HEK293 (cell line): ENCODE results near the gene POLR2H.
A peak's percentile ranks its signal among the peaks of the same experiment; 100 is the strongest.

ENCODE experiments used
- CTCF ChIA-PET: fragments of 350-600 bp; formaldehyde crosslinking; extraction: SDS; loops from one replicate; lab custom pipeline; 2021; ENCODE audit warnings: antibody characterized with exemption; lab: Yijun Ruan, JAX
- POLR2A ChIA-PET: fragments of 300-600 bp; formaldehyde crosslinking; extraction: SDS; loops from one replicate; lab custom pipeline; 2020; ENCODE audit warnings: antibody characterized with exemption, inconsistent platforms; lab: Yijun Ruan, JAX
- H3K27ac ChIP-seq: fragments of 200-500 bp; sonication (Bioruptor generic); 2 replicates; pipeline ENCODE4 v1.5.1; 2014; ENCODE audit warnings: low read depth, low read length, control low read depth, inconsistent platforms; ENCODE audit errors: extremely low read depth
- H3K36me3 ChIP-seq, 2 experiments: fragments of 200-500 bp in 1 of 2; sonication (Bioruptor generic) in 1 of 2; 1 replicate in 1 of 2; 2 replicates in 1 of 2; pipeline ENCODE4 v1.5.1; 2014 to 2017; ENCODE audit warnings: inconsistent platforms in 2 of 2, low read length in 2 of 2; ENCODE audit not compliant: control insufficient read depth in 2 of 2, insufficient read depth in 1 of 2
- H3K4me1 ChIP-seq: fragments of 200-500 bp; sonication (Bioruptor generic); 2 replicates; pipeline ENCODE4 v1.5.1; 2014; ENCODE audit warnings: mild to moderate bottlenecking, low read length, inconsistent platforms; ENCODE audit not compliant: control insufficient read depth, insufficient read depth
- H3K4me3 ChIP-seq: 2 replicates; pipeline ENCODE4 v1.5.1; 2011; ENCODE audit warnings: low read depth, mild to moderate bottlenecking, control low read depth, low read length, moderate library complexity
- H3K9me3 ChIP-seq: fragments of 200-500 bp; sonication (Bioruptor generic); 2 replicates; pipeline ENCODE4 v1.5.1; 2014; ENCODE audit warnings: low read depth, low read length, inconsistent platforms; ENCODE audit not compliant: control insufficient read depth, insufficient read depth
- BCL11B ChIP-seq: fragments of 450-650 bp; formaldehyde crosslinking; IDR thresholded peaks from 2 replicates; pipeline ENCODE4 v1.5.1; 2016; ENCODE audit warnings: low read depth, missing biosample characterization, missing genetic modification characterization
- FEZF1 ChIP-seq: fragments of 450-650 bp; formaldehyde crosslinking; IDR thresholded peaks from 2 replicates; pipeline ENCODE4 v1.5.1; 2016; ENCODE audit warnings: missing biosample characterization, missing genetic modification characterization
- GFI1B ChIP-seq: fragments of 450-650 bp; formaldehyde crosslinking; IDR thresholded peaks from 2 replicates; pipeline ENCODE4 v1.5.1; 2016; ENCODE audit warnings: missing biosample characterization, missing genetic modification characterization
- KLF9 ChIP-seq: fragments of 450-650 bp; formaldehyde crosslinking; IDR thresholded peaks from 2 replicates; pipeline ENCODE4 v1.5.1; 2016; ENCODE audit warnings: missing biosample characterization, missing genetic modification characterization, low read depth
- PRDM4 ChIP-seq: fragments of 450-650 bp; formaldehyde crosslinking; IDR thresholded peaks from 2 replicates; pipeline ENCODE4 v1.5.1; 2017; ENCODE audit warnings: missing biosample characterization, missing genetic modification characterization
- REST ChIP-seq: fragments of 450-650 bp; formaldehyde crosslinking; IDR thresholded peaks from 2 replicates; pipeline ENCODE4 v1.5.1; 2016; ENCODE audit warnings: missing biosample characterization, missing genetic modification characterization
- ZBTB17 ChIP-seq: fragments of 450-650 bp; formaldehyde crosslinking; IDR thresholded peaks from 2 replicates; pipeline ENCODE4 v1.5.1; 2016; ENCODE audit warnings: missing biosample characterization, missing genetic modification characterization
- ZBTB48 ChIP-seq: fragments of 450-650 bp; formaldehyde crosslinking; IDR thresholded peaks from 2 replicates; pipeline ENCODE4 v1.5.1; 2016; ENCODE audit warnings: missing biosample characterization, missing genetic modification characterization
- ZBTB7A ChIP-seq: fragments of 450-650 bp; formaldehyde crosslinking; IDR thresholded peaks from 2 replicates; pipeline ENCODE4 v1.5.1; 2016; ENCODE audit warnings: low read depth, missing biosample characterization, missing genetic modification characterization
- ZBTB8A ChIP-seq: fragments of 450-650 bp; formaldehyde crosslinking; IDR thresholded peaks from 2 replicates; pipeline ENCODE4 v1.5.1; 2016; ENCODE audit warnings: missing biosample characterization, missing genetic modification characterization
- ZFHX2 ChIP-seq: fragments of 450-650 bp; formaldehyde crosslinking; conservative IDR thresholded peaks from 2 replicates; pipeline ENCODE4 v1.5.1; 2016; ENCODE audit warnings: missing biosample characterization, missing genetic modification characterization
- ZFP3 ChIP-seq: fragments of 450-650 bp; formaldehyde crosslinking; IDR thresholded peaks from 2 replicates; pipeline ENCODE4 v1.5.1; 2016; ENCODE audit warnings: low read depth, missing biosample characterization, missing genetic modification characterization
- ZNF138 ChIP-seq: fragments of 450-650 bp; formaldehyde crosslinking; IDR thresholded peaks from 2 replicates; pipeline ENCODE4 v1.5.1; 2016; ENCODE audit warnings: missing biosample characterization, missing genetic modification characterization, borderline replicate concordance
- ZNF148 ChIP-seq: fragments of 450-650 bp; formaldehyde crosslinking; IDR thresholded peaks from 2 replicates; pipeline ENCODE4 v1.5.0; 2017; ENCODE audit warnings: missing biosample characterization, missing genetic modification characterization, borderline replicate concordance
- ZNF157 ChIP-seq: fragments of 450-650 bp; formaldehyde crosslinking; IDR thresholded peaks from 2 replicates; pipeline ENCODE4 v1.5.1; 2016; ENCODE audit warnings: missing biosample characterization, missing genetic modification characterization
- ZNF211 ChIP-seq: fragments of 450-650 bp; formaldehyde crosslinking; IDR thresholded peaks from 2 replicates; pipeline ENCODE4 v1.5.1; 2016; ENCODE audit warnings: low read depth, missing biosample characterization, missing genetic modification characterization
- ZNF24 ChIP-seq: fragments of 450-650 bp; formaldehyde crosslinking; IDR thresholded peaks from 2 replicates; pipeline ENCODE4 v1.5.1; 2016; ENCODE audit warnings: missing biosample characterization, missing genetic modification characterization
- ZNF292 ChIP-seq: fragments of 450-650 bp; formaldehyde crosslinking; IDR thresholded peaks from 2 replicates; pipeline ENCODE4 v1.5.1; 2016; ENCODE audit warnings: low read depth, missing biosample characterization, missing genetic modification characterization, borderline replicate concordance
- ZNF335 ChIP-seq: fragments of 450-650 bp; formaldehyde crosslinking; conservative IDR thresholded peaks from 2 replicates; pipeline ENCODE4 v1.5.1; 2016; ENCODE audit warnings: missing biosample characterization, missing genetic modification characterization
- ZNF514 ChIP-seq: fragments of 450-650 bp; formaldehyde crosslinking; IDR thresholded peaks from 2 replicates; pipeline ENCODE4 v1.5.1; 2016; ENCODE audit warnings: missing biosample characterization, missing genetic modification characterization
- ZNF624 ChIP-seq: fragments of 450-650 bp; formaldehyde crosslinking; IDR thresholded peaks from 2 replicates; pipeline ENCODE4 v1.5.1; 2017; ENCODE audit warnings: missing biosample characterization, missing genetic modification characterization
- ZNF639 ChIP-seq: fragments of 450-650 bp; formaldehyde crosslinking; IDR thresholded peaks from 2 replicates; pipeline ENCODE4 v1.5.1; 2016; ENCODE audit warnings: missing biosample characterization, missing genetic modification characterization
- ZNF654 ChIP-seq: fragments of 450-650 bp; formaldehyde crosslinking; IDR thresholded peaks from 2 replicates; pipeline ENCODE4 v1.5.1; 2016; ENCODE audit warnings: low read depth, missing biosample characterization, missing genetic modification characterization
- ZNF658 ChIP-seq: fragments of 450-650 bp; formaldehyde crosslinking; IDR thresholded peaks from 2 replicates; pipeline ENCODE4; 2016; ENCODE audit warnings: missing biosample characterization, missing genetic modification characterization
- ZNF76 ChIP-seq: fragments of 450-650 bp; formaldehyde crosslinking; IDR thresholded peaks from 2 replicates; pipeline ENCODE4; 2016; ENCODE audit warnings: low read depth, missing biosample characterization, missing genetic modification characterization, borderline replicate concordance
- ZNF830 ChIP-seq: fragments of 450-650 bp; IDR thresholded peaks from 2 replicates; pipeline ENCODE4 v1.5.0; 2018; ENCODE audit warnings: missing biosample characterization, missing genetic modification characterization, low read depth, mild to moderate bottlenecking, moderate library complexity

Gene POLR2H

GRCh38 chr3:184336547-184337398 lies 24.7 kb upstream of the POLR2H start:
- peaks cover 0 to 57% of the 10 kb centered on the region in 2 experiments; a peak in 1 of 3 replicates for H3K36me3 ChIP-seq
- CTCF ChIA-PET, result interaction anchor here (1.6 to 2.2 kb wide), 2 partner anchors 17 to 35 kb away, joined by 6 to 8 read pairs; no protein-coding TSS in a partner anchor
- H3K27ac ChIP-seq, result peak overlapping the region; percentile 73; the same call in 1 of the 2 replicates
- no peaks in the 10 kb centered on the region for H3K9me3 ChIP-seq
- POLR2A ChIA-PET, result interaction anchor here (1.1 kb wide), 1 partner anchor 17 kb away, joined by 3 read pairs; no protein-coding TSS in a partner anchor
- H3K4me3 ChIP-seq, result peak overlapping the region; percentile 86
- 0 out of 2 replicates have a peak, but pooled peaks have one; percentile 16 for TF ChIP-seq ZBTB48
- TF ChIP-seq ZNF211 (tag by site-specific recombination), result no peak
- TF ChIP-seq ZNF830, result no peak
- TF ChIP-seq REST (tag by site-specific recombination), result no peak
- peak; percentile 26 for TF ChIP-seq ZBTB17
- no peak for TF ChIP-seq ZNF654 (tag by site-specific recombination)
- TF ChIP-seq ZBTB7A, result no peak
- TF ChIP-seq ZNF514 (tag by site-specific recombination), result no peak
- no peak for TF ChIP-seq ZNF138 (tag by site-specific recombination)
- no peak for TF ChIP-seq ZNF624
- no peak for TF ChIP-seq ZFP3 (tag by site-specific recombination)
- TF ChIP-seq GFI1B (tag by site-specific recombination), result peak; percentile 70; the same call in 1 of the 2 replicates
- TF ChIP-seq PRDM4 (tag by site-specific recombination), result no peak
- no peak for TF ChIP-seq FEZF1 (tag by site-specific recombination)
- no peak for TF ChIP-seq ZNF148
- TF ChIP-seq BCL11B (tag by site-specific recombination), result peak; percentile 85
- no peak for TF ChIP-seq ZNF292 (tag by site-specific recombination)
- TF ChIP-seq ZNF157, result no peak
- no peak for TF ChIP-seq ZBTB8A
- peak; percentile 76; the same call in 1 of the 2 replicates for TF ChIP-seq ZNF76 (tag by site-specific recombination)
- TF ChIP-seq ZNF658 (tag by site-specific recombination), result no peak
- TF ChIP-seq ZNF335 (tag by site-specific recombination), result peak; percentile 75
- TF ChIP-seq ZNF24, result no peak
- TF ChIP-seq ZFHX2, result no peak
- TF ChIP-seq KLF9, result no peak
- no peak for TF ChIP-seq ZNF639 (tag by site-specific recombination)
- H3K4me1 ChIP-seq, result no peaks in the 10 kb centered on the region
